A549 treated with dexamethasone at 1 μM for 4 hours (cell line): ENCODE data around the gene EMILIN1. TPM values are rescaled to one million over a fixed set of nuclear protein-coding genes. Genes with fewer than 3 reads are reported as not detected.

ENCODE experiments used
- total RNA-seq: library from RNA; stranded (reverse); fragments of 200-300 nt; extraction: Qiagen RNA extraction; gene quantifications from 5 replicates; pipeline ENCODE4 v1.2.3, GENCODE V29; 2022

Gene EMILIN1
- 0.32 to 0.57 TPM (median 0.43 TPM) in 5 replicates for total RNA-seq

DNA sequence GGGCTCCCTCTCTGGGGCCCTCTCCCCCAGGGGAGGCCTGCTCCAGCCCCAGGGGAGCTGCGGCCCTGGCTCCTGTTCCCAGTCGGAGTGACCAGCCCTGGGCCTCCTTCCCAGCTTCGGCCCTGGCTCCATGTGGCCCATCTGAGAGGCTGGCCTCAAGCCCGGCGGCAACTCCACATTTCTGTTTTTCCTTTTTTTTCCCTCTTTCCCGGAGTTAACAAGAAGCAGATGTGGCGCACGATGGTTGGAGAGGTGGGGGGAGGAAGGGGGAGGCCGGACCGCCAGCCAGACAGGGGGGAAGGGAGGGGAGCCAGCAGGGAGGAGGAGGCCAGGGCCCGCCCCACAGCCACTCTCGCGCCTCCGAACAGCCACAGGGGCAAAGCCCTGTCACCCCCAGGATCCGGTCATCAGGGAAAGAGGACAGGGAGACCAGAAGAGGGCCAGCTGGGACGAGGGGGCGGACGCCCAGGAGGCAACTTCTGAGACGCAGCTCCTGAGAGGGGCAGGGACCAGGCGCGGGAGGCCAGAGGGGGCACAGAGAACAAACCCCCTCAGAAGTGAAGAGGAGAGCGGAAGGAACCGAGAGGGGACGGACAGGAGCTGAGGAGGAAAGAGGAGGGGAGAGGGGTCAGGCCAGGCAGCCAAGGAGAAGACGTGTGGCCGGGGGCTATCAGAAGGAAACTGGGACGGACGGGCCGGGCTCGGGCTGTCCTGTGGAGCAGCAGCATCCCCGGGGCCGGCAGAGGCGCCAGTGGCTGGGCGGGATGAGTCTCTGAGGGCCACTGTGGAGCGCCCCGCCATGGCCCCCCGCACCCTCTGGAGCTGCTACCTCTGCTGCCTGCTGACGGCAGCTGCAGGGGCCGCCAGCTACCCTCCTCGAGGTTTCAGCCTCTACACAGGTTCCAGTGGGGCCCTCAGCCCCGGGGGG, at the start of gene EMILIN1:
Gene EMILIN1 (plus strand): TSS at position 349 of the 928 bp plus-strand sequence. CDS start 451 bp downstream, at position 800.

DNA sequence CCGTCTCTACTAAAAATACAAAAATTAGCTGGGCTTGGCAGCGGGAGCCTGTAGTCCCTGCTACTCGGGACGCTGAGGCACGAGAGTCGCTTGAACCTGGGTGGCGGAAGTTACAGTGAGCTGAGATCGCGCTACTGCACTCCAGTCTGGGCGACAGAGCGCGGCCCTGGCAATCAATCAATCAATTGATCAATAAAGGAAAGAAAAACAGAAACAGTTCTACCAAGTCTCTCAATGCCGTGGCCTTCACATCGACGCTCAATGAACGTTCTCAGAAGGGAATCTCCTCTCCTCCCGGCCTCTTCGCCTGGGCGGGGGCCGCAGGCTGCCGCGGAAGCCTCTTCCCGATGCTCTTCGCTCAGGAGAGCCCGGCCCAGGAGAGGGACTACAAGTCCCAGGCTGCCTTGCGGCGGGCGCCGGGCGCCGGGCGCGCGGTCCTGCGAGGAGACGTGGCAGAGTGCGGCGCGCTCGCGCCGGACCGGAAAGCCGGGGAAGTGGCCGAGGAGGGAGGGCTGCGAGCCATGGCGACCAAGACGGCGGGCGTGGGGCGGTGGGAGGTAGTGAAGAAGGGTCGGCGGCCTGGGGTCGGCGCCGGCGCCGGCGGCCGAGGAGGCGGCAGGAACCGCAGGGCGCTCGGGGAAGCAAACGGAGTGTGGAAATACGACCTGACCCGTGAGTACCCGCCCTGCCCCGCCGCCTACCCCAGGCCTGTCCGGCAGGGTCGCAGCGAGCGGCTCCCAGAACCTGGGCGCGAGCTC, 45.7 kb upstream of the EMILIN1 start, which contains the start of gene TMEM214:
Gene TMEM214 (plus strand): TSS at position 471 of the 758 bp plus-strand sequence. CDS start 51 bp downstream, at position 522.

DNA sequence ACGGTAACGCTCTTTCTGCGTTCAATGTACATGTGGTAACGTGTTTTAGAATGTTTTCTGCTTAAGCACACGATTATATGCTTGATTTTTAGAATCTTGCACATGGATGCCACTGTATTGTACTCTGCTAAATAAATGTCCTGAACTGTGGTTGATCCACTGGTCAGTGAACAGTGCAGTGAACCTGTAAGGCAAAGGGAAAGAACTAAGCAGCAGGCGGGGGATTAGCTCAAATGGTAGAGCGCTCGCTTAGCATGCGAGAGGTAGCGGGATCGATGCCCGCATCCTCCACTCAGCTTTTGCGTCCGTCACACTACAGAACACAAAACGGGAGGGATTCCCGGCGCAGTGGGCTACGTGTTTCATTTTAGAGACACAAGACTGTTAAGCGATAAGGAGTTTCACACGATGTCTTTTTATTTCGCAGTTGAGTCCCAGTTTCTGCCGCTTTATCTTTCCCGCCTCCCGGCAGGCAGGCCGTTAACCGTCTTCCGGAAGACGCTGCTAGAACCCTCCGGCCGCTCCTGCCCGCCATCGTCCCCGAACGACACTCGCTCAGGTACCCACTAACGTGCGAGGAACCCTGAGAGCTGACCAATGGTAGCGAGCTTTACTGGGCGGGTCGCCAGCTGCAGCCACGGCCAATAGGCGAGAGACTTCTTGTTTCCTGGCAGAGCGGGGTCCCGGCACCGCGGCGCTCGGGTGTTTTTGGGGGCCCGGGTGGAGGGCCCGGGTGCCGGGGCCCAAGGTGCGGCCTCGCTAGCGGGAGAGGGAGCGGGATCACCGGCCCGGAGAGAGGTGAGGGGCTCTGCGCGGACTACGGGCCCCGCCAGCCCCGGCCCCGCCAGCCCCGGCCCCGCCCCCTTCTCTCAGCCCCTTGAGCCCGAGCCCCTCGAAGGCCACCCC, 27.2 kb upstream of the EMILIN1 start, which contains the start of gene AGBL5:
Gene AGBL5 (plus strand): TSS at position 673 of the 906 bp plus-strand sequence. CDS start 1,291 bp downstream, outside the sequence.

DNA sequence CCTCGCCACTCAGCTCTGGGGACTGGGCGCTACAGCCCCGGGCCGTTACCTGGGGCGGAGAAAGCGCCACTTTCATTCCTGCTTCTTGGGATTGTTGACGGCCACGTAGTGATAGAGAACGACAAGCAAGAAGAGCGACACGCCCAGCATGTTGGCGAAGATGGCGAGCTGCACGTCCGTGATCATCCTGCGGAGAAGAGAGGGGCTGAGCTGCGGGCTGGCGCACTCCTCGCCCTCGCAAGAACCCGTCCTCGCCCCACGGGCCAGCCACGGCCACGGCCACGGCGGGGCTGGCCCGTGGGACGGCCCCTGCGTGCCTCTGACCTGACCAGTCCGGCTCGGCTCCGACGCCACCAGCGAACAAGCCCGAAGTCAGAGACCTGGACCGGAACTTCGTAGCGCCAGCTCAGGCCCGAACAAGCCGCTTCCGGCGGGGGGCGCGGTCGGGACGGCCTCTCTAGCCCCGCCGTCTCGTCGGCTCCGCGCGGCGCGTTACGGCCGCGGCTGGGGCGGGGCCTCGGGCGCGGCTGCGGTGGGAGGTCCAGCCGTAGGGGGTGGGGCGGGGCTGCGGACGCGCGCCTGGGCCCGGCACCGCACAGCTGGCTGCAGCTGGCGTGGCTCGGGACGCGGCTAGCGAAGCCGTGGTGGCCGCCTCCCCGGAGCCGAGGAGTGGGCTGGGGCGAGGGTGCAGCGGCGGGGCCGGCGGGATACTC, 7.0 kb upstream of the EMILIN1 start, which contains the start of gene OST4:
Gene OST4 (minus strand): TSS at position 378 of the 713 bp plus-strand sequence.

DNA sequence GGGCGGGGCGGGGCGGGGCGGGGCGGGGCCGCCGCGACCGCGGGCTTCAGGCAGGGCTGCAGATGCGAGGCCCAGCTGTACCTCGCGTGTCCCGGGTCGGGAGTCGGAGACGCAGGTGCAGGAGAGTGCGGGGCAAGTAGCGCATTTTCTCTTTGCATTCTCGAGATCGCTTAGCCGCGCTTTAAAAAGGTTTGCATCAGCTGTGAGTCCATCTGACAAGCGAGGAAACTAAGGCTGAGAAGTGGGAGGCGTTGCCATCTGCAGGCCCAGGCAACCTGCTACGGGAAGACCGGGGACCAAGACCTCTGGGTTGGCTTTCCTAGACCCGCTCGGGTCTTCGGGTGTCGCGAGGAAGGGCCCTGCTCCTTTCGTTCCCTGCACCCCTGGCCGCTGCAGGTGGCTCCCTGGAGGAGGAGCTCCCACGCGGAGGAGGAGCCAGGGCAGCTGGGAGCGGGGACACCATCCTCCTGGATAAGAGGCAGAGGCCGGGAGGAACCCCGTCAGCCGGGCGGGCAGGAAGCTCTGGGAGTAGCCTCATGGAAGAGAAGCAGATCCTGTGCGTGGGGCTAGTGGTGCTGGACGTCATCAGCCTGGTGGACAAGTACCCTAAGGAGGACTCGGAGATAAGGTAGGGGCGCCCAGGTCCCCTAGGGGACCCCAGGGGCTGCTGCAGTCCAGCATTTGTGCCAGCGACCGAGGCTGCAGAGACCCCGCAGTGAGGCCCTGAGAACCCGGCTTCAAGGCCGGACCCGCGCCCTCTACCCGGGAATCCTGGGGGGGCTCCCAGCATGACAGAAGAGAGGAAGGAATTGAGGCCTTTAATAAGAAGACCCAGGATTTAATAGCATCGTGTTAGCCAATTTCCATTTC, 8.5 kb downstream of the EMILIN1 start, which contains the start of gene KHK:
Gene KHK (plus strand): TSS at position 49 of the 870 bp plus-strand sequence. CDS start 488 bp downstream, at position 537.

DNA sequence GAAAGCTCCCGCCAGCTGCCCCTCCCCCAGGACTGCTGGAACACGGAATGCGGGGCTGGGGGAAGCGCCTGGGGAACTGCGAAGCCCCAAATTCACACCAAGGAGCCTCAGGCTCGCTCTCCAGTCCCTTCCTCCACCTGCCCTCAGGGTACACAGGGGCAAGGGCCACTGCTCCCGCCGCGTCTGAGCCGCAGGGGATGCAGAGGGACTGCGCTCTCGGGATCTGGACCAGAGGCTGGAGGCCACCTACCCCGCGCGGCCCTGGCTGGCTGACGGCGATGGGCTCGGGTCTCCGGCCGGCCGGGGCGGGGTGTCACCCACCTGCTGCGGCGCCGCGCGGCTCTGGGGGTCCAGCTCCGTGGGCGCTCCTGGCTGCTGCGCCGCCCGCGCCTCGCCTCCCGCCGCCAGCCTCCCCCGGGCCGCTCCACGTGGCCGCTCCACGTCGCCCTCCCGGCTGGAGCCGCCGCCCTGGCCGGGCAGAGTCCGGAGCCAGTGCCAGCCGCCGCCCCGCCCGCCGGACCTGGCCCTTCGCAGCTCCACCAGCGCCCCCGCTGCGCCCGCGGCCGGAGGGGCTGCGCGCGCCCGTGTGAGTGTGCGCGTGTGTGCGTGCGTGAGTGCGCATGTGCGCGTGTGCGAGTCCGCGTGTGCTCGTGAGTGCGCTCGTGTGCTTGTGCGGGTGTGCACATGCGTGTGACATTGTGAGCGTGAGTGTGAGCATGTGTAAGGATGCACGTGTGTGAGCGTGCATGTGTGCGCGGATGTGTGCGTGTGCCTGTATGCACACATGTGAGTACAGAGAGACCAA, 40.3 kb downstream of the EMILIN1 start, which contains the start of gene CGREF1:
Gene CGREF1 (minus strand): TSS at position 604 of the 805 bp plus-strand sequence. CDS start 14,762 bp downstream, outside the sequence.

DNA sequence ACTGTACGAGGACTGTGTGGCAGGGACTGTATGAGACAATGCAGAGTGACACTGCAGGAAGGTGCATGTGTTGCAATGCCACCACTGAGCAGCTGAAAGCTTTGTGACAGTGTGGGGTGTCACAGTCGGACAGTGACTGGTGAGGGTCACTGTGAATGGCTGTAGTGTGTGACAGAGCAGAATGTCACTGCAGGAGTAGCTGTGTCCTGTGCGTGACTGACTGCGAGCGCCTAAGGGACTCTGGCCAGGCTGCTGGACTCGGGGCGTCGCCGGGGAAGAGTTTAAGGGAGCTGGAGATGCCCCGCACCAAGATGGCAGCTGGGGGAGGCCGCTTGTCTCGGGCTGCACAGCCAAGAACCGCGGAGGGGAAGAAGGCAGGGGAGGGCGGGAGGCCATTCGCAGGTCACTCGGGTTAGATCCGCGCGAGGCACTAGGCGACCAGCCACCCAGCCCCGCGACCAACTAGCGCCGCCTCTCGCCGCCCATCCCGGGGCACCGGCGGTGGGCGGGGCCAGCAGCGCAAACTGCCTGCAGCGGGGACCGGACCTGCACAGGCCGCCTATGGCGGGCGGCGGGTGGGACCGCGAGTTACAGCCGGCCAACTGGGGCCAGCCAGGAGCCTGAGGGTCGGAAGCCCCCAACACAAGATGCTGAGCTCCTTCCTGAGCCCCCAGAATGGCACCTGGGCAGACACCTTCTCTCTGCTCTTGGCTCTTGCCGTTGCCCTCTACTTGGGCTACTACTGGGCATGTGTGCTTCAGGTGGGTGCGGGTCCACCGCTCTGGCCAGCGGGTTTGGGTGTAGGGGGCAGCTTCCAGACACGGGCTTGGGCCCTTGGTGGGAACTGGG, 45.1 kb downstream of the EMILIN1 start, which contains the start of gene ABHD1:
Gene ABHD1 (plus strand): TSS at position 514 of the 849 bp plus-strand sequence. CDS start 134 bp downstream, at position 648.

DNA sequence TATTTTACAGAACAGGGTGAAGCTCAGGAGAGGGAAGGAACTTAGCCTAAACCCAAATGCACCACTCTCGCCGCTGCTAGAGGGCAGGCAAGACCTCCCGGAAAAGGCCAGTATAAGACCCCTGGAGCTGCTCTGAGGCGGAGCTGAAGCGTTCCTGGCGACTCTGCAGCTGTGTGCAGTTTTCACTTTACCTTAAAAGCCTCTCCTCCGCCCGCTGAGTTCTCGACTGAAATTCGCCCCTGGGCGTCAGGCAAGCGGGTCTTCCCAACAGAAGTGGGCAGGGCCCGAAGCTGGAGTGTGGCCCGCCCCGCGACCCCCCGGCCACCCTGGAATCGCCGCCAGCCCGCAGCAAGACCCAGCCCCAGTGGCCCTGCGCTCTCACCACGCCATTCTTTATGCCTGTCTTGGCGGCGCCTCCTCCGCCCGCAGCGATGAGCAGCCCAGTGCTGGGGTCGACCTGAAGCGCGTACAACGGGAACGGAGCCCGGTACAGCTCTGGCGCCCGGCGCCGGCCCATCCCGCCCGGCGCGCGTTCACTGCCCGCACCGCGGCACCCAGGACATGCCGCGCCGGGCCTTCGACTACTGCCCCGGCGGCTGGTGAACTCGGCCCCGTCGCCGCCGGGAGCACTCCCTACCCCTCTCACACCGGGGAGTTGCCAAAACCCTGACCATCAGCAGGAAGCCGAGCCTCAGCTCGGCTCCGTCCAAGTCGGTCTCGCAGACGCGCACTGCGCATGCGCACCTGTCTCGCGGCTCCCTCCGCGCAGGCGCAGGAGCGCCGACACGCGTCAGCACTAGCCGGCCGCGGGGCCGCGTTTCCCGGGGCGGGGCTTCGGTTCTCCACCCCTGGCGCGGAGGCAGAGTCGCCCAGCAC, 55.7 kb downstream of the EMILIN1 start, which contains the start of gene PREB:
Gene PREB (minus strand): TSS at position 732 of the 876 bp plus-strand sequence. CDS start 215 bp downstream, at position 517.

Other genes with a start within 250 kb of the EMILIN1 start
- 3.6 to 6.4 TPM (median 5.2 TPM) in 5 replicates for gene DPYSL5, start 230.5 kb upstream of the EMILIN1 start, total RNA-seq
- 8.5 to 11.4 TPM (median 9.9 TPM) in 5 replicates for gene MAPRE3, start 108.0 kb upstream of the EMILIN1 start, total RNA-seq
- 47.0 to 70.0 TPM (median 69.4 TPM) in 5 replicates for gene TMEM214, start 45.6 kb upstream of the EMILIN1 start, total RNA-seq
- gene AGBL5, start 26.9 kb upstream of the EMILIN1 start, total RNA-seq, result 28.5 to 34.9 TPM (median 34.4 TPM) in 5 replicates
- 529 to 708 TPM (median 553 TPM) in 5 replicates for gene OST4, start 7.0 kb upstream of the EMILIN1 start, total RNA-seq
- gene KHK, start 8.2 kb downstream of the EMILIN1 start, total RNA-seq, result 7.6 to 9.1 TPM (median 8.3 TPM) in 5 replicates
- gene CGREF1, start 40.5 kb downstream of the EMILIN1 start, total RNA-seq, result 7.2 to 8.1 TPM (median 7.8 TPM) in 5 replicates
- 0.50 to 1.8 TPM (median 1.5 TPM) in 5 replicates for gene ABHD1, start 45.2 kb downstream of the EMILIN1 start, total RNA-seq
- 41.9 to 59.1 TPM (median 55.6 TPM) in 5 replicates for gene PREB, start 56.0 kb downstream of the EMILIN1 start, total RNA-seq
- not detected in 5 replicates for gene PRR30, start 60.8 kb downstream of the EMILIN1 start, total RNA-seq
- not detected in 5 replicates for gene TCF23, start 70.4 kb downstream of the EMILIN1 start, total RNA-seq
- gene ATRAID, start 133.4 kb downstream of the EMILIN1 start, total RNA-seq, result 203 to 224 TPM (median 205 TPM) in 5 replicates
- gene SLC5A6, start 133.7 kb downstream of the EMILIN1 start, total RNA-seq, result 63.3 to 67.2 TPM (median 66.7 TPM) in 5 replicates
- 46.1 to 66.1 TPM (median 64.5 TPM) in 5 replicates for gene CAD, start 138.8 kb downstream of the EMILIN1 start, total RNA-seq
- gene SLC30A3, start 184.4 kb downstream of the EMILIN1 start, total RNA-seq, result 1.8 to 3.4 TPM (median 3.3 TPM) in 5 replicates
- not detected in 5 replicates for gene DNAJC5G, start 196.8 kb downstream of the EMILIN1 start, total RNA-seq
- 0.67 to 1.2 TPM (median 0.81 TPM) in 5 replicates for gene TRIM54, start 203.8 kb downstream of the EMILIN1 start, total RNA-seq
- gene UCN, start 229.8 kb downstream of the EMILIN1 start, total RNA-seq, result 0.63 to 2.5 TPM (median 1.7 TPM) in 5 replicates
- gene MPV17, start 244.5 kb downstream of the EMILIN1 start, total RNA-seq, result 76.2 to 97.2 TPM (median 87.4 TPM) in 5 replicates